ENCODE data around the gene AUTS2. TPM values are rescaled to one million over a fixed set of nuclear protein-coding genes. Genes with fewer than 3 reads are reported as not detected.

Gene AUTS2
- total and polyA plus RNA-seq, 4 donors: 4.9 to 24.4 (median 7.0) TPM

GRCh38 chr7:70346844-70347462 is 748.7 kb downstream of the AUTS2 start:
- Histone ChIP-seq H3K9me3 (ENCODE audit: control insufficient read depth in 4 of 4, low read length in 3 of 4) (no peaks in the 10 kb centered on the region), H3K36me3 (ENCODE audit: control insufficient read depth in 4 of 4, insufficient read depth in 3 of 4, low read depth in 1 of 4, low read length in 3 of 4) (no peaks in the 10 kb centered on the region), H3K27ac (ENCODE audit: low read depth in 1 of 2, low read length in 2 of 2) (no peak overlapping the region), H3K27me3 (ENCODE audit: control insufficient read depth in 4 of 4, insufficient read depth in 4 of 4, low read length in 3 of 4) (no peaks in the 10 kb centered on the region), H3K9ac (ENCODE audit: low read depth in 1 of 2, low read length in 2 of 2) (no peak overlapping the region), H3K4me1 (ENCODE audit: control insufficient read depth in 4 of 4, insufficient read depth in 4 of 4, low read length in 3 of 4) (no peaks in the 10 kb centered on the region), H3K4me3 (ENCODE audit: low read depth in 1 of 3, low read length in 3 of 3) (no peak overlapping the region)
- TF ChIP-seq FOXA1 (IDR thresholded peaks at IDR 0.05) (no peak), NR2F2 (IDR thresholded peaks at IDR 0.05) (no peak), MAX (IDR thresholded peaks at IDR 0.05) (no peak), SP1 (IDR thresholded peaks at IDR 0.05) (no peak), TAF1 (conservative IDR thresholded peaks at IDR 0.05) (no peak), HNF4A (conservative IDR thresholded peaks at IDR 0.05) (no peak), RXRA (IDR thresholded peaks at IDR 0.05) (no peak)
- no peak for DNase-seq (ENCODE audit: low spot score)
- WGBS: 88% methylated on average over 5 of the region's 5 CpGs

GRCh38 chr7:70347463-70348254 is 749.4 kb downstream of the AUTS2 start:
- WGBS: 92% methylated on average over 3 of the region's 3 CpGs
- no peak overlapping the region for H3K27ac ChIP-seq (ENCODE audit: low read depth in 1 of 2, low read length in 2 of 2)

More at GRCh38 chr7:70347463-70348254, 749.4 kb downstream of the AUTS2 start:
- no peak overlapping the region for H3K9ac ChIP-seq (ENCODE audit: low read depth in 1 of 2, low read length in 2 of 2)
- TF ChIP-seq MAX (IDR thresholded peaks at IDR 0.05) (no peak), CTCF (IDR thresholded peaks at IDR 0.05; ENCODE audit: low read depth, low read length, missing input control) (no peak), ZBTB33 (IDR thresholded peaks at IDR 0.05) (no peak), FOXA1 (IDR thresholded peaks at IDR 0.05) (no peak), EGR1 (IDR thresholded peaks at IDR 0.05; ENCODE audit: low read depth in 2 of 2) (no peak), HNF4A (conservative IDR thresholded peaks at IDR 0.05) (no peak), HNF4G (IDR thresholded peaks at IDR 0.05) (no peak), YY1 (IDR thresholded peaks at IDR 0.05) (no peak), SP1 (IDR thresholded peaks at IDR 0.05) (no peak), NR2F2 (IDR thresholded peaks at IDR 0.05) (no peak), RAD21 (IDR thresholded peaks at IDR 0.05) (no peak), TAF1 (conservative IDR thresholded peaks at IDR 0.05) (no peak), RXRA (IDR thresholded peaks at IDR 0.05) (no peak), REST (IDR thresholded peaks at IDR 0.05) (no peak), GABPA (IDR thresholded peaks at IDR 0.05 in 1 of 2, conservative IDR thresholded peaks at IDR 0.05 in 1 of 2) (no peak), FOXA2 (IDR thresholded peaks at IDR 0.05) (no peak), JUND (IDR thresholded peaks at IDR 0.05) (no peak), ATF3 (IDR thresholded peaks at IDR 0.05) (no peak)
- DNase-seq (ENCODE audit: low spot score): no peak
- H3K4me1 ChIP-seq (ENCODE audit: control insufficient read depth in 4 of 4, insufficient read depth in 4 of 4, low read length in 3 of 4): no peaks in the 10 kb centered on the region
- no peaks in the 10 kb centered on the region for H3K27me3 ChIP-seq (ENCODE audit: control insufficient read depth in 4 of 4, insufficient read depth in 4 of 4, low read length in 3 of 4)
- no peak overlapping the region for H3K4me3 ChIP-seq (ENCODE audit: low read depth in 1 of 3, low read length in 3 of 3)
- H3K9me3 ChIP-seq (ENCODE audit: control insufficient read depth in 4 of 4, low read length in 3 of 4): no peaks in the 10 kb centered on the region
- H3K36me3 ChIP-seq (ENCODE audit: control insufficient read depth in 4 of 4, insufficient read depth in 3 of 4, low read depth in 1 of 4, low read length in 3 of 4): no peaks in the 10 kb centered on the region
